B cell (primary cell): ENCODE measurements around the gene HIPK2. TPM values are rescaled to one million over a fixed set of nuclear protein-coding genes. Genes with fewer than 3 reads are reported as not detected.

Source experiments
- ATAC-seq: fragments of 200-7000 bp; cut with Tn5 transposase; one replicate; pipeline ENCODE4 v1.10.0; 2021; ENCODE audit warnings: low read depth, mild to moderate bottlenecking, moderate number of reproducible peaks, moderate library complexity
- CTCF ChIA-PET: fragments of 350-600 bp; sonication (Branson Sonifier 250); formaldehyde crosslinking; loops from one replicate; lab custom pipeline; 2021; ENCODE audit warnings: antibody characterized with exemption, inconsistent platforms; lab: Charles Lee
- POLR2A ChIA-PET: fragments of 350-600 bp; sonication (Branson Sonifier 250); formaldehyde crosslinking; loops from one replicate; lab custom pipeline; 2021; ENCODE audit warnings: antibody characterized with exemption; lab: Charles Lee
- DNase-seq: peaks from one replicate; pipeline ENCODE4 v3.0.0; 2013
- H2AFZ ChIP-seq: 2 replicates; pipeline ENCODE4 v1.6.1; 2012; ENCODE audit warnings: mild to moderate bottlenecking, low read depth, low read length; ENCODE audit not compliant: insufficient read depth, poor library complexity, severe bottlenecking
- H3K27ac ChIP-seq, 2 donors: 1 replicate in 1 of 2; 2 replicates in 1 of 2; pipeline ENCODE4 v1.5.1; 2012 to 2013; ENCODE audit warnings: low read length in 2 of 2, mild to moderate bottlenecking in 2 of 2, moderate library complexity in 1 of 2
- H3K27me3 ChIP-seq, 4 experiments: fragments of 200-600 bp in 1 of 4; sonication (generic) in 1 of 4; replicated peaks in 1 of 4; 1 replicate in 2 of 4; 2 replicates in 2 of 4; pipeline versions ENCODE4 v1.6.1 to v1.7.0; 2013 to 2016; ENCODE audit warnings: low read length in 3 of 4, mild to moderate bottlenecking in 2 of 4, mixed read lengths in 1 of 4, moderate library complexity in 1 of 4; ENCODE audit not compliant: insufficient read depth in 4 of 4, control insufficient read depth in 3 of 4; ENCODE audit errors: control extremely low read depth in 1 of 4
- H3K36me3 ChIP-seq, 2 experiments: replicated peaks in 1 of 2; 1 replicate in 1 of 2; 2 replicates in 1 of 2; pipeline versions ENCODE4 v1.6.1 to v1.7.1; 2013; ENCODE audit warnings: low read length in 1 of 2; ENCODE audit not compliant: insufficient read depth in 2 of 2, control insufficient read depth in 1 of 2; ENCODE audit errors: control extremely low read depth in 1 of 2, extremely low read depth in 1 of 2
- H3K4me1 ChIP-seq, 2 donors: fragments of 200-600 bp in 1 of 2; sonication (generic) in 1 of 2; 1 replicate in 1 of 2; 2 replicates in 1 of 2; pipeline versions ENCODE4 v1.5.1 to v1.6.1; 2013 to 2017; ENCODE audit warnings: low read length in 2 of 2; ENCODE audit not compliant: control insufficient read depth in 2 of 2, insufficient read depth in 2 of 2
- H3K4me2 ChIP-seq: replicated peaks from 2 replicates; pipeline ENCODE3; 2012; ENCODE audit warnings: mild to moderate bottlenecking, low read depth, low read length; ENCODE audit not compliant: poor library complexity, severe bottlenecking
- H3K4me3 ChIP-seq, 5 experiments: fragments of 200-600 bp in 1 of 5; sonication (generic) in 1 of 5; 1 replicate in 3 of 5; 2 replicates in 2 of 5; pipeline versions ENCODE4 v1.5.1 to v1.7.0; 2011 to 2016; ENCODE audit warnings: low read length in 4 of 5, mild to moderate bottlenecking in 4 of 5, low read depth in 2 of 5, control low read depth in 1 of 5, moderate library complexity in 1 of 5; ENCODE audit not compliant: insufficient read depth in 1 of 5; ENCODE audit errors: control extremely low read depth in 1 of 5, extremely low read depth in 1 of 5
- H3K79me2 ChIP-seq: fragments of 200-600 bp; sonication (generic); one replicate; pipeline ENCODE4 v1.6.0; 2016; ENCODE audit warnings: low read length; ENCODE audit not compliant: control insufficient read depth, insufficient read depth
- H3K9ac ChIP-seq: fragments of 200-600 bp; sonication (generic); 2 replicates; pipeline ENCODE4 v1.6.1; 2017; ENCODE audit warnings: mild to moderate bottlenecking, low read length, moderate library complexity
- H3K9me3 ChIP-seq, 3 donors: one replicate each; pipeline versions ENCODE4 v1.6.1 to v1.7.1; 2013; ENCODE audit warnings: low read length in 2 of 3; ENCODE audit not compliant: control insufficient read depth in 2 of 3, insufficient read depth in 1 of 3; ENCODE audit errors: control extremely low read depth in 1 of 3
- H4K20me1 ChIP-seq: 2 replicates; pipeline ENCODE4 v1.6.0; 2012; ENCODE audit warnings: mild to moderate bottlenecking, low read length; ENCODE audit not compliant: insufficient read depth, control insufficient read depth, poor library complexity, severe bottlenecking
- H3K27ac Mint-ChIP-seq: one replicate; pipeline ENCODE4 v1.8.0; 2021; ENCODE audit warnings: mixed read lengths
- H3K27me3 Mint-ChIP-seq: one replicate; pipeline ENCODE4 v1.8.0; 2021; ENCODE audit warnings: mixed read lengths
- H3K4me1 Mint-ChIP-seq: one replicate; pipeline ENCODE4 v1.8.0; 2021; ENCODE audit warnings: mixed read lengths
- H3K4me3 Mint-ChIP-seq: one replicate; pipeline ENCODE4 v1.8.0; 2021; ENCODE audit warnings: mixed read lengths
- H3K9me3 Mint-ChIP-seq: one replicate; pipeline ENCODE4 v1.8.0; 2022; ENCODE audit warnings: mixed read lengths; ENCODE audit not compliant: insufficient read depth
- CTCF ChIP-seq: fragments of 200-600 bp; IDR thresholded peaks from one replicate; pipeline ENCODE4 v1.8.0; 2022; ENCODE audit warnings: antibody characterized with exemption, mild to moderate bottlenecking
- EZH2 ChIP-seq: IDR thresholded peaks from 2 replicates; pipeline ENCODE4 v1.6.1; 2012; ENCODE audit warnings: borderline replicate concordance, low read depth, mild to moderate bottlenecking, moderate library complexity, low read length; ENCODE audit not compliant: insufficient read depth, poor library complexity, severe bottlenecking
- WGBS: methylation state at CpG from one replicate; pipeline ENCODE4 v1.1.5; 2013; ENCODE audit warnings: missing lambda C conversion rate; ENCODE audit not compliant: insufficient coverage; 5-methylcytosine and 5-hydroxymethylcytosine counted together
- intact Hi-C: fragments of 100-400 bp; cut with micrococcal nuclease; formaldehyde crosslinking; loops from one replicate; pipeline ENCODE4 v1.10.0; 2022
- polyA plus RNA-seq: library from polyadenylated mRNA; depleted of rRNA; stranded (reverse); fragments of >200 nt; gene quantifications from 2 replicates; pipeline ENCODE4 v1.2.3, GENCODE V29; 2012
- total RNA-seq, 2 donors: library from RNA; stranded (reverse); fragments of 120-200 nt in 1 of 2; gene quantifications; 1 replicate in 1 of 2; 2 replicates in 1 of 2; pipeline versions ENCODE4 v1.2.3 to v1.2.4, GENCODE V29; 2013 to 2022

The HIPK2 gene
- total and polyA plus RNA-seq, 2 donors (not counting 1 experiment from before 2014, with no cell fraction given): 6.8 to 58.2 TPM

- 96% methylated on average over 13 of the region's 13 CpGs for WGBS
- H3K4me1 ChIP-seq: peaks cover 31 to 33% of the 10 kb centered on the region in 2 donors
- CTCF ChIA-PET: interaction anchor here (1.1 kb wide), 1 partner anchor 69 kb away, joined by 4 read pairs; no protein-coding TSS in a partner anchor
These were observed 62.5 kb downstream of the HIPK2 start for GRCh38 chr7:139715194-139715815.

More at GRCh38 chr7:139715194-139715815, 62.5 kb downstream of the HIPK2 start:
- TF ChIP-seq EZH2: no peak
- TF ChIP-seq CTCF: no peak
- Histone ChIP-seq H3K79me2 (peaks cover 38% of the 10 kb centered on the region), H3K36me3 (peaks cover 0 to 14% of the 10 kb centered on the region in 2 experiments), H3K27ac (peak overlapping the region; percentile 77 to 80), H4K20me1 (no peaks in the 10 kb centered on the region), H3K4me2 (peak overlapping the region; percentile 74), H3K9ac (peak overlapping the region; percentile 52), H3K27me3 (no peaks in the 10 kb centered on the region), H3K4me3 (no peak overlapping the region), H2AFZ (peak overlapping the region; percentile 78), H3K9me3 (peaks cover 0 to 6% (median 0%) of the 10 kb centered on the region in 3 donors)
- peak overlapping the region; percentile 69 for H3K4me3 Mint-ChIP-seq
- no peaks in the 10 kb centered on the region for H3K27me3 Mint-ChIP-seq
- POLR2A ChIA-PET: no interaction called here
- no peak for ATAC-seq
- peak overlapping the region; percentile 92 for H3K27ac Mint-ChIP-seq
- no peak for DNase-seq
- intact Hi-C loops: loop anchor here (2.0 kb wide), 1 partner anchor 61 kb away; the partner anchor contains the start of gene HIPK2
- H3K9me3 Mint-ChIP-seq: no peaks in the 10 kb centered on the region
- H3K4me1 Mint-ChIP-seq: peaks cover 32% of the 10 kb centered on the region
